ENCODE data around the gene AKAIN1. TPM values are rescaled to one million over a fixed set of nuclear protein-coding genes. Genes with fewer than 3 reads are reported as not detected.

AKAIN1 gene
- total RNA-seq, 1 experiment from 2014 or later = not detected

DNA sequence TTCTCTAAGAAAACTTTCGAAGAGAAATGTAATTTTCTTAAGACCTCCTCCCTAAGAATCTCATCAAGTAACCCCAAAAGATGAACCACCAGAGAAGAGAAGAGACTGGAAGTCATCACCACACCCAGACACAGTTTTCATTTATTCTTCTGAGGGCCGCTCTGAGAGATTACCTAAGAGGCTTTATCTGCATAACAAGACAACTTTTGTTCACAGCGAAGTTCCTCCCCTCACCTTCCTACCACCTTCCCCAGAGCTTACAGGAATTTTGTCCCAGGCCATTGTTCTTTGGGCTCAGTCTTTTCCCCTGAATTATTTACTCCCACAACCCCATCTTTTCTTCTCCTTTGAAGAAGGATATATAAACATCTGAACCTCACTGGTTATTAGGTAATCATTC lies 92.8 kb downstream of the AKAIN1 start:
- H3K27me3 ChIP-seq (ENCODE audit: insufficient read depth, low read length) = no peaks in the 10 kb centered on the region
- ChIA-PET POLR2A (no interaction called here), RAD21 (ENCODE audit: low non-redundant PET in 1 of 2, low total read pairs in 2 of 2, uncharacterized antibody in 2 of 2, unreplicated experiment in 2 of 2) (no interaction called here), CTCF (no interaction called here)
- no peaks in the 10 kb centered on the region for H3K9me2 ChIP-seq (ENCODE audit: insufficient read depth)
- H3K4me3 ChIP-seq (replicated peaks in 1 of 2; ENCODE audit: low read depth in 1 of 2, low read length in 2 of 2) = no peak overlapping the region
- H3K4me2 ChIP-seq (ENCODE audit: low read length) = no peak overlapping the region
- H2AFZ ChIP-seq (ENCODE audit: low read depth, low read length, poor library complexity, severe bottlenecking) = no peak overlapping the region
- peaks cover 7 to 18% of the 10 kb centered on the region in 2 experiments; a peak in 2 of 4 replicates for H3K9me3 ChIP-seq (ENCODE audit: control insufficient read depth in 1 of 2, insufficient read depth in 1 of 2, low read depth in 1 of 2, low read length in 2 of 2)
- H3K79me2 ChIP-seq (ENCODE audit: insufficient read depth, low read length) = no peaks in the 10 kb centered on the region
- BruUV-seq (replicated peaks) = no TSS peak
- no peak overlapping the region for H3K9ac ChIP-seq (ENCODE audit: low read length)
- ATAC-seq = no peak
- TF ChIP-seq, protein P1, sequence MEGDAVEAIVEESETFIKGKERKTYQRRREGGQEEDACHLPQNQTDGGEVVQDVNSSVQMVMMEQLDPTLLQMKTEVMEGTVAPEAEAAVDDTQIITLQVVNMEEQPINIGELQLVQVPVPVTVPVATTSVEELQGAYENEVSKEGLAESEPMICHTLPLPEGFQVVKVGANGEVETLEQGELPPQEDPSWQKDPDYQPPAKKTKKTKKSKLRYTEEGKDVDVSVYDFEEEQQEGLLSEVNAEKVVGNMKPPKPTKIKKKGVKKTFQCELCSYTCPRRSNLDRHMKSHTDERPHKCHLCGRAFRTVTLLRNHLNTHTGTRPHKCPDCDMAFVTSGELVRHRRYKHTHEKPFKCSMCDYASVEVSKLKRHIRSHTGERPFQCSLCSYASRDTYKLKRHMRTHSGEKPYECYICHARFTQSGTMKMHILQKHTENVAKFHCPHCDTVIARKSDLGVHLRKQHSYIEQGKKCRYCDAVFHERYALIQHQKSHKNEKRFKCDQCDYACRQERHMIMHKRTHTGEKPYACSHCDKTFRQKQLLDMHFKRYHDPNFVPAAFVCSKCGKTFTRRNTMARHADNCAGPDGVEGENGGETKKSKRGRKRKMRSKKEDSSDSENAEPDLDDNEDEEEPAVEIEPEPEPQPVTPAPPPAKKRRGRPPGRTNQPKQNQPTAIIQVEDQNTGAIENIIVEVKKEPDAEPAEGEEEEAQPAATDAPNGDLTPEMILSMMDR (IDR thresholded peaks at IDR 0.05 in 2 of 3, conservative IDR thresholded peaks at IDR 0.05 in 1 of 3; ENCODE audit: borderline replicate concordance in 1 of 3, insufficient read depth in 1 of 3, low read depth in 2 of 3, low read length in 2 of 3) = no peak
- TF ChIP-seq SP1 (IDR thresholded peaks at IDR 0.05; ENCODE audit: low read depth) (no peak), SRF (IDR thresholded peaks at IDR 0.05; ENCODE audit: low read depth) (no peak), EZH2 (IDR thresholded peaks at IDR 0.05) (no peak), EZH2phosphoT487 (IDR thresholded peaks at IDR 0.05; ENCODE audit: borderline replicate concordance) (no peak), POLR2AphosphoS5 (IDR thresholded peaks at IDR 0.05; ENCODE audit: low read depth, low read length) (no peak), CBX3 (IDR thresholded peaks at IDR 0.05; ENCODE audit: low read depth) (no peak), POLR2A (IDR thresholded peaks at IDR 0.05; ENCODE audit: borderline replicate concordance, extremely low read depth, insufficient read depth, insufficient read length) (no peak), YY1 (IDR thresholded peaks at IDR 0.05; ENCODE audit: extremely low read depth, insufficient replicate concordance, low read depth, low read length) (no peak), REST (IDR thresholded peaks at IDR 0.05; ENCODE audit: low read depth) (no peak), RAD21 (IDR thresholded peaks at IDR 0.05; ENCODE audit: low read depth) (no peak), JUND (IDR thresholded peaks at IDR 0.05) (no peak), ZFX (IDR thresholded peaks at IDR 0.05) (no peak), ZNF274 (IDR thresholded peaks at IDR 0.05; ENCODE audit: low read depth, low read length) (no peak), SIN3A (IDR thresholded peaks at IDR 0.05; ENCODE audit: low read depth) (no peak)
- TF ChIP-seq, protein P2, sequence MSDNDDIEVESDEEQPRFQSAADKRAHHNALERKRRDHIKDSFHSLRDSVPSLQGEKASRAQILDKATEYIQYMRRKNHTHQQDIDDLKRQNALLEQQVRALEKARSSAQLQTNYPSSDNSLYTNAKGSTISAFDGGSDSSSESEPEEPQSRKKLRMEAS (IDR thresholded peaks at IDR 0.05) = no peak
- TF ChIP-seq, protein P3, sequence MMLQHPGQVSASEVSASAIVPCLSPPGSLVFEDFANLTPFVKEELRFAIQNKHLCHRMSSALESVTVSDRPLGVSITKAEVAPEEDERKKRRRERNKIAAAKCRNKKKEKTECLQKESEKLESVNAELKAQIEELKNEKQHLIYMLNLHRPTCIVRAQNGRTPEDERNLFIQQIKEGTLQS (IDR thresholded peaks at IDR 0.05) = no peak
- no peaks in the 10 kb centered on the region for H3K4me1 ChIP-seq (ENCODE audit: control insufficient read depth in 1 of 2, insufficient read depth in 2 of 2, low read length in 2 of 2)
- no peak overlapping the region for H3K27ac ChIP-seq (ENCODE audit: low read depth, low read length)
- H4K20me1 ChIP-seq (ENCODE audit: insufficient read depth) = no peaks in the 10 kb centered on the region
- H3K36me3 ChIP-seq (ENCODE audit: control insufficient read depth in 1 of 2, insufficient read depth in 2 of 2, low read length in 2 of 2) = no peaks in the 10 kb centered on the region
- DNase-seq (ENCODE audit: low read depth, low spot score) = no peak
- intact Hi-C loops (cut with micrococcal nuclease) = no loop called here
